Osteoblast (primary cell): Measurements from ENCODE around the gene RASAL2. TPM values are rescaled to one million over a fixed set of nuclear protein-coding genes. Genes with fewer than 3 reads are reported as not detected.
A peak's percentile ranks its signal among the peaks of the same experiment; 100 is the strongest.

ENCODE experiments used
- DNase-seq: peaks from one replicate; pipeline ENCODE4 v3.0.0; 2011; ENCODE audit warnings: low spot score, mixed read lengths; ENCODE audit not compliant: insufficient read length; ENCODE audit errors: missing footprints
- H2AFZ ChIP-seq: 2 replicates; pipeline ENCODE4 v1.6.0; 2011; ENCODE audit warnings: mild to moderate bottlenecking, low read length
- H3K27ac ChIP-seq: 2 replicates; pipeline ENCODE4 v1.5.1; 2011; ENCODE audit warnings: mild to moderate bottlenecking, low read depth, low read length, moderate library complexity
- H3K27me3 ChIP-seq: 2 replicates; pipeline ENCODE4 v1.6.0; 2012; ENCODE audit warnings: mild to moderate bottlenecking, control low read depth, inconsistent platforms, low read length, moderate library complexity; ENCODE audit not compliant: insufficient read depth
- H3K36me3 ChIP-seq: 2 replicates; pipeline ENCODE4 v1.5.1; 2011; ENCODE audit warnings: mild to moderate bottlenecking, low read length, control low read depth, moderate library complexity; ENCODE audit not compliant: insufficient read depth
- H3K4me1 ChIP-seq: 2 replicates; pipeline ENCODE4 v1.5.1; 2011; ENCODE audit warnings: mild to moderate bottlenecking, low read length, control low read depth, moderate library complexity; ENCODE audit not compliant: insufficient read depth
- H3K4me2 ChIP-seq: 2 replicates; pipeline ENCODE4 v1.6.0; 2011; ENCODE audit warnings: mild to moderate bottlenecking, low read length; ENCODE audit not compliant: insufficient read depth
- H3K4me3 ChIP-seq: fragments of 200-600 bp; sonication (generic); 3 replicates; pipeline ENCODE4 v1.5.1; 2012; ENCODE audit warnings: mild to moderate bottlenecking, low read length, inconsistent platforms; ENCODE audit not compliant: insufficient read depth
- H3K79me2 ChIP-seq: 2 replicates; pipeline ENCODE4 v1.6.0; 2012; ENCODE audit warnings: mild to moderate bottlenecking, low read length, control low read depth, inconsistent platforms; ENCODE audit not compliant: insufficient read depth
- H3K9me3 ChIP-seq: 2 replicates; pipeline ENCODE4 v1.5.1; 2011; ENCODE audit warnings: low read depth, low read length, control low read depth
- H4K20me1 ChIP-seq: 2 replicates; pipeline ENCODE4 v1.6.0; 2012; ENCODE audit warnings: mild to moderate bottlenecking, low read length, control low read depth; ENCODE audit not compliant: insufficient read depth
- total RNA-seq: library from RNA; depleted of rRNA; stranded (reverse); fragments of >200 nt; gene quantifications from 2 replicates; pipeline ENCODE4 v1.2.3, GENCODE V29; 2012
- TF ChIP-seq, protein P1 (sequence below): IDR thresholded peaks from 2 replicates; pipeline ENCODE4 v1.5.1; 2011; ENCODE audit warnings: mild to moderate bottlenecking, low read depth, low read length, moderate library complexity; ENCODE audit errors: extremely low read depth

RASAL2 gene
- total RNA-seq, 1 donor, result 59.4 TPM

DNA sequence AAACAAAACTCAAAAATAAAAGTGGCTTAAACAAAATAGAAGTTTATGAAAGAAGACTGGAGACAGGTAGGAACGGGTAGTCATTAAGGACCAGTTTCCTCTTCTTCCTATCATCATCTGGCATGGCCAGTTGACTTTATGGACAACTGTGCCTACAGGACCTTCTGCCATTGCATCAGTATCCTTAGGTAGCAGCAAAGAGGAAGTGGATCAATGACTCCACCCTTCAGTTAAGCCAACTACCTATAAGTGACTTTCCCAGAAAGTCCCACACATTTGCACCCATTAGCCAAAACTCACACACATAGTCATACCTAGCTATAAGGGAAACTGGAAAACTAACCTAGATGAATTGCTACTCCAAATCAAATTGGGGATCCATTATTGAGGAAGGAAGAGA lies 51.7 kb downstream of the RASAL2 start:
- H3K4me3 ChIP-seq, result no peak overlapping the region
- peaks cover 36% of the 10 kb centered on the region for H3K4me1 ChIP-seq
- H3K36me3 ChIP-seq, result no peaks in the 10 kb centered on the region
- TF ChIP-seq, protein P1, sequence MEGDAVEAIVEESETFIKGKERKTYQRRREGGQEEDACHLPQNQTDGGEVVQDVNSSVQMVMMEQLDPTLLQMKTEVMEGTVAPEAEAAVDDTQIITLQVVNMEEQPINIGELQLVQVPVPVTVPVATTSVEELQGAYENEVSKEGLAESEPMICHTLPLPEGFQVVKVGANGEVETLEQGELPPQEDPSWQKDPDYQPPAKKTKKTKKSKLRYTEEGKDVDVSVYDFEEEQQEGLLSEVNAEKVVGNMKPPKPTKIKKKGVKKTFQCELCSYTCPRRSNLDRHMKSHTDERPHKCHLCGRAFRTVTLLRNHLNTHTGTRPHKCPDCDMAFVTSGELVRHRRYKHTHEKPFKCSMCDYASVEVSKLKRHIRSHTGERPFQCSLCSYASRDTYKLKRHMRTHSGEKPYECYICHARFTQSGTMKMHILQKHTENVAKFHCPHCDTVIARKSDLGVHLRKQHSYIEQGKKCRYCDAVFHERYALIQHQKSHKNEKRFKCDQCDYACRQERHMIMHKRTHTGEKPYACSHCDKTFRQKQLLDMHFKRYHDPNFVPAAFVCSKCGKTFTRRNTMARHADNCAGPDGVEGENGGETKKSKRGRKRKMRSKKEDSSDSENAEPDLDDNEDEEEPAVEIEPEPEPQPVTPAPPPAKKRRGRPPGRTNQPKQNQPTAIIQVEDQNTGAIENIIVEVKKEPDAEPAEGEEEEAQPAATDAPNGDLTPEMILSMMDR, result no peak
- peaks cover 4% of the 10 kb centered on the region for H4K20me1 ChIP-seq
- H3K4me2 ChIP-seq, result no peak overlapping the region
- no peak for DNase-seq
- no peak overlapping the region for H2AFZ ChIP-seq
- H3K27ac ChIP-seq, result peak overlapping the region; percentile 66
- H3K9me3 ChIP-seq, result no peaks in the 10 kb centered on the region
- no peaks in the 10 kb centered on the region for H3K27me3 ChIP-seq
- peaks cover 88% of the 10 kb centered on the region for H3K79me2 ChIP-seq

DNA sequence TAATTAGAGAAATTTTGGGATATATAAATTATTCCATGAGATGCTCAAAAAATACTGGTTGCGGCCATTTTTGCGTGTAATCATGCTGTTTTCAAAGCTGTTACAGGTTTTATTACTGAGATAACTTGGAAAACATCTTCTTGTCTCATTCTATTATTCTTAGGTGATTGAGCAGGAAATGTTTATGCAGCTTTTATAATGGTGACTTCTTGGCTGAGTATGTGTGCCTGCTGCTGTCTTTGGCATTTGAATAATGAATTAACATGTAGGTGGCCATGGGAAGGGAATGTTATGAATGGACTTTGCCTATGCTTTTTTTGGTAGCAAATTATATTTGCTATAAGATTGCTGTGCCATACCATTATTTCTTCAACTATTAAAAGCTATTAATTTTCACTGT lies 52.5 kb downstream of the RASAL2 start:
- H3K36me3 ChIP-seq, result no peaks in the 10 kb centered on the region
- H3K79me2 ChIP-seq, result peaks cover 88% of the 10 kb centered on the region
- H3K4me3 ChIP-seq, result no peak overlapping the region
- no peak overlapping the region for H3K27ac ChIP-seq
- H3K9me3 ChIP-seq, result no peaks in the 10 kb centered on the region
- TF ChIP-seq, protein P1, result no peak
- no peaks in the 10 kb centered on the region for H3K27me3 ChIP-seq
- no peak overlapping the region for H2AFZ ChIP-seq
- DNase-seq, result no peak
- H3K4me2 ChIP-seq, result no peak overlapping the region
- H4K20me1 ChIP-seq, result peaks cover 7% of the 10 kb centered on the region
- H3K4me1 ChIP-seq, result peaks cover 39% of the 10 kb centered on the region

DNA sequence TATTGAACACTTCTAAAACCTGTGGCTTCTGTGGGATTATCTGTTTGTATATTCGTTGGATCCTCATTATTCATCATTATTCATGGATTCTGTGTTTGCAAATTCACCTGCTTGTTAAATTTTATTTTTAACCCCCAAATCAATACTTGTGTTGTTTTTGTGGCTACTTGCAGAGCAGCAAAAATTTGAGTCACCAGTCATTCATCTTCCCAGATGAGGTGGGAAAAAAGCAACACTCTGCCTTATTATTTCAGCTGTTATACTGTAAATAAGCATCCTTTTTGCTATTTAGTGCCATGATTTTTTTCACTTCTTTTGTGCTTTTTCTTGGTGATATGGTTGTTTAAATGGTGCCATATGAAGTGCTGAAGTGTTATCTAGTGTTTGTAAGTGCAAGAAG lies 56.7 kb downstream of the RASAL2 start:
- H4K20me1 ChIP-seq, result peaks cover 7% of the 10 kb centered on the region
- H3K27ac ChIP-seq, result no peak overlapping the region
- TF ChIP-seq, protein P1, result no peak
- no peak for DNase-seq
- H3K4me2 ChIP-seq, result no peak overlapping the region
- H2AFZ ChIP-seq, result no peak overlapping the region
- no peaks in the 10 kb centered on the region for H3K36me3 ChIP-seq
- H3K4me1 ChIP-seq, result peaks cover 25% of the 10 kb centered on the region
- peaks cover 92% of the 10 kb centered on the region for H3K79me2 ChIP-seq
- H3K27me3 ChIP-seq, result no peaks in the 10 kb centered on the region
- H3K4me3 ChIP-seq, result no peak overlapping the region
- H3K9me3 ChIP-seq, result no peaks in the 10 kb centered on the region

- Histone ChIP-seq H2AFZ (no peak overlapping the region), H3K9me3 (no peaks in the 10 kb centered on the region), H3K79me2 (peaks cover 91% of the 10 kb centered on the region), H4K20me1 (peaks cover 12% of the 10 kb centered on the region), H3K4me2 (no peak overlapping the region), H3K27me3 (no peaks in the 10 kb centered on the region), H3K4me3 (no peak overlapping the region), H3K27ac (no peak overlapping the region), H3K36me3 (no peaks in the 10 kb centered on the region), H3K4me1 (peaks cover 17% of the 10 kb centered on the region)
- no peak for DNase-seq
- TF ChIP-seq, protein P1, result no peak
Measured at GRCh38 chr1:178151831-178152230, 57.9 kb downstream of the RASAL2 start.
